Prostate gland (tissue), 2 donors: Measurements from ENCODE around the gene CYBA.

ENCODE experiments used
- POLR2A ChIP-seq: fragments of 450-650 bp; IDR thresholded peaks from one replicate; pipeline ENCODE4 v1.6.1; 2016; ENCODE audit warnings: antibody characterized with exemption, mild to moderate bottlenecking
- POLR2AphosphoS5 ChIP-seq: sonication (generic); formaldehyde crosslinking; IDR thresholded peaks from one replicate; pipeline ENCODE4 v1.6.1; 2017; ENCODE audit warnings: antibody characterized with exemption
- TF ChIP-seq, protein P1 (sequence below), 4 experiments: fragments of 200-600 bp in 2 of 4; fragments of 450-650 bp in 2 of 4; sonication (generic) in 2 of 4; IDR thresholded peaks; 1 replicate in 3 of 4; 2 replicates in 1 of 4; pipeline ENCODE4 v1.5.1; 2016 to 2019; ENCODE audit warnings: antibody characterized with exemption in 4 of 4, mild to moderate bottlenecking in 2 of 4, moderate library complexity in 2 of 4

- TF ChIP-seq, protein P1, sequence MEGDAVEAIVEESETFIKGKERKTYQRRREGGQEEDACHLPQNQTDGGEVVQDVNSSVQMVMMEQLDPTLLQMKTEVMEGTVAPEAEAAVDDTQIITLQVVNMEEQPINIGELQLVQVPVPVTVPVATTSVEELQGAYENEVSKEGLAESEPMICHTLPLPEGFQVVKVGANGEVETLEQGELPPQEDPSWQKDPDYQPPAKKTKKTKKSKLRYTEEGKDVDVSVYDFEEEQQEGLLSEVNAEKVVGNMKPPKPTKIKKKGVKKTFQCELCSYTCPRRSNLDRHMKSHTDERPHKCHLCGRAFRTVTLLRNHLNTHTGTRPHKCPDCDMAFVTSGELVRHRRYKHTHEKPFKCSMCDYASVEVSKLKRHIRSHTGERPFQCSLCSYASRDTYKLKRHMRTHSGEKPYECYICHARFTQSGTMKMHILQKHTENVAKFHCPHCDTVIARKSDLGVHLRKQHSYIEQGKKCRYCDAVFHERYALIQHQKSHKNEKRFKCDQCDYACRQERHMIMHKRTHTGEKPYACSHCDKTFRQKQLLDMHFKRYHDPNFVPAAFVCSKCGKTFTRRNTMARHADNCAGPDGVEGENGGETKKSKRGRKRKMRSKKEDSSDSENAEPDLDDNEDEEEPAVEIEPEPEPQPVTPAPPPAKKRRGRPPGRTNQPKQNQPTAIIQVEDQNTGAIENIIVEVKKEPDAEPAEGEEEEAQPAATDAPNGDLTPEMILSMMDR (IDR thresholded peaks at IDR 0.05), result no peak
- TF ChIP-seq POLR2A (no peak), POLR2AphosphoS5 (no peak)
Measured at GRCh38 chr16:88653101-88653500, 2.2 kb upstream of the CYBA start.
